ENCODE results near the gene WDR47. TPM values are rescaled to one million over a fixed set of nuclear protein-coding genes. Genes with fewer than 3 reads are reported as not detected.
A peak's percentile ranks its signal among the peaks of the same experiment; 100 is the strongest.

The WDR47 gene
- total and polyA plus RNA-seq, 4 donors, result 1.2 to 4.1 (median 2.5) TPM

GRCh38 chr1:109040989-109041620 is 797 bp downstream of the WDR47 start:
- H3K9me3 ChIP-seq (ENCODE audit: control insufficient read depth in 4 of 4, low read length in 3 of 4), result no peaks in the 10 kb centered on the region
- under 1% methylated on average over 44 of the region's 44 CpGs for WGBS
- DNase-seq (ENCODE audit: low spot score), result peak; percentile 35
- H3K27me3 ChIP-seq (ENCODE audit: control insufficient read depth in 4 of 4, insufficient read depth in 4 of 4, low read length in 3 of 4), result no peaks in the 10 kb centered on the region
- H3K27ac ChIP-seq (ENCODE audit: low read depth in 1 of 2, low read length in 2 of 2), result peak overlapping the region; percentile 1 to 65
- peak overlapping the region; percentile 21 to 65 for H3K9ac ChIP-seq (ENCODE audit: low read depth in 1 of 2, low read length in 2 of 2)
- peaks cover 0 to 14% (median 10%) of the 10 kb centered on the region in 4 donors for H3K4me1 ChIP-seq (ENCODE audit: control insufficient read depth in 4 of 4, insufficient read depth in 4 of 4, low read length in 3 of 4)
- H3K36me3 ChIP-seq (ENCODE audit: control insufficient read depth in 4 of 4, insufficient read depth in 3 of 4, low read depth in 1 of 4, low read length in 3 of 4), result no peaks in the 10 kb centered on the region
- H3K4me3 ChIP-seq (ENCODE audit: low read depth in 1 of 3, low read length in 3 of 3), result peak overlapping the region; percentile 75 to 89 (median 76)
- TF ChIP-seq CTCF (IDR thresholded peaks at IDR 0.05; ENCODE audit: low read depth, low read length, missing input control) (no peak), ZBTB33 (IDR thresholded peaks at IDR 0.05) (no peak), REST (IDR thresholded peaks at IDR 0.05) (no peak), TAF1 (conservative IDR thresholded peaks at IDR 0.05) (no peak), MAX (IDR thresholded peaks at IDR 0.05) (no peak), JUND (IDR thresholded peaks at IDR 0.05) (no peak), GABPA (IDR thresholded peaks at IDR 0.05 in 1 of 2, conservative IDR thresholded peaks at IDR 0.05 in 1 of 2) (no peak), ATF3 (IDR thresholded peaks at IDR 0.05) (no peak), HNF4G (IDR thresholded peaks at IDR 0.05) (no peak), EGR1 (IDR thresholded peaks at IDR 0.05; ENCODE audit: low read depth in 2 of 2) (no peak)

GRCh38 chr1:109040627-109040988 is 1.3 kb downstream of the WDR47 start:
- TF ChIP-seq FOXA2 (IDR thresholded peaks at IDR 0.05) (no peak), ZBTB33 (IDR thresholded peaks at IDR 0.05) (no peak)
- Histone ChIP-seq H3K9me3 (ENCODE audit: control insufficient read depth in 4 of 4, low read length in 3 of 4) (no peaks in the 10 kb centered on the region), H3K4me1 (ENCODE audit: control insufficient read depth in 4 of 4, insufficient read depth in 4 of 4, low read length in 3 of 4) (peaks cover 0 to 14% (median 10%) of the 10 kb centered on the region in 4 donors), H3K27ac (ENCODE audit: low read depth in 1 of 2, low read length in 2 of 2) (no peak overlapping the region), H3K9ac (ENCODE audit: low read depth in 1 of 2, low read length in 2 of 2) (no peak overlapping the region), H3K27me3 (ENCODE audit: control insufficient read depth in 4 of 4, insufficient read depth in 4 of 4, low read length in 3 of 4) (no peaks in the 10 kb centered on the region), H3K36me3 (ENCODE audit: control insufficient read depth in 4 of 4, insufficient read depth in 3 of 4, low read depth in 1 of 4, low read length in 3 of 4) (no peaks in the 10 kb centered on the region), H3K4me3 (ENCODE audit: low read depth in 1 of 3, low read length in 3 of 3) (peak overlapping the region in 2 of 3 donors; percentile 75 to 89)
- DNase-seq (ENCODE audit: low spot score), result no peak
- WGBS, result 48% methylated on average over 3 of the region's 3 CpGs
